ENCODE results near the gene HOXC9.

DNA sequence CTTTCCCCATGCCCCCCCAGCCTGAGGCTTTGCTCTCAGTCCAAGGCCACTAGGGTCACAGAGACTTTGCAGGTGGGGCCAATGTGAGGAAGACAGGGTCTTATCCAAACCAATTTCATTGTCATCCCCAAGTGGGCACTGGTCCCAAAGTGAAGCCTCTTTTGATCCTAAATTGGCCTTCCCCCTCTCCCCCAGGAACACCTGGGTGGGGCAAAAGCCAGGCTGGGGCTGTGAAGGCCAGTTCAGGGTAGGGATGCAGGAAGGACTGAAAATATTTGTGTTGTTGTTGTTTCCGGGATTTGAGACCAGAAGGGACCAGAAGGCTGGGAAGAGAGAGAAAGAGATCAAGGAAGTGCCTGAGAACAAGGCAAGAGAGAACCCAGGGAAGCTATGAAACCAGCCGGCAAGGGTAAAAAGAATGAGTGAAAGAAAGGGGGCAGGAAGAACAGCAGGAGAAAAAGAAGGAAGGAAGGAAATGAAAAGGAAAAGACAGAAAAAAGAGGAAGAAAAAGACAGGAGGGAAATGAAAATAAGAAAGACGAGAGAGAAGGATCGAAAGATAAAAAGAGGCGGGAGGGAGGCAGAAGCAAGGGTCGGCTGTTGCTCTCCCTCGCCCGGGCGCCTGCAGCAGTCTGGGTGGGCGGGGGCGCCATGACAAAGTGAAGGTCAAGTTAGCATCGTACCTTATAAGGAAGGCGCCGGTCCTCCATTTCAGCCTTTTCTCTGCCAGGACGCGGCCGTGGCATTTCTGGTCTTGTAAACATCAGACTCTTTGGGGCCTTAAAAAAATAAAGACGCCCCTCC is 34.5 kb upstream of the HOXC9 start:
- TF ChIP-seq, protein P1, sequence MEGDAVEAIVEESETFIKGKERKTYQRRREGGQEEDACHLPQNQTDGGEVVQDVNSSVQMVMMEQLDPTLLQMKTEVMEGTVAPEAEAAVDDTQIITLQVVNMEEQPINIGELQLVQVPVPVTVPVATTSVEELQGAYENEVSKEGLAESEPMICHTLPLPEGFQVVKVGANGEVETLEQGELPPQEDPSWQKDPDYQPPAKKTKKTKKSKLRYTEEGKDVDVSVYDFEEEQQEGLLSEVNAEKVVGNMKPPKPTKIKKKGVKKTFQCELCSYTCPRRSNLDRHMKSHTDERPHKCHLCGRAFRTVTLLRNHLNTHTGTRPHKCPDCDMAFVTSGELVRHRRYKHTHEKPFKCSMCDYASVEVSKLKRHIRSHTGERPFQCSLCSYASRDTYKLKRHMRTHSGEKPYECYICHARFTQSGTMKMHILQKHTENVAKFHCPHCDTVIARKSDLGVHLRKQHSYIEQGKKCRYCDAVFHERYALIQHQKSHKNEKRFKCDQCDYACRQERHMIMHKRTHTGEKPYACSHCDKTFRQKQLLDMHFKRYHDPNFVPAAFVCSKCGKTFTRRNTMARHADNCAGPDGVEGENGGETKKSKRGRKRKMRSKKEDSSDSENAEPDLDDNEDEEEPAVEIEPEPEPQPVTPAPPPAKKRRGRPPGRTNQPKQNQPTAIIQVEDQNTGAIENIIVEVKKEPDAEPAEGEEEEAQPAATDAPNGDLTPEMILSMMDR (IDR thresholded peaks at IDR 0.05 in 8 of 11, conservative IDR thresholded peaks at IDR 0.05 in 3 of 11): no peak
- TF ChIP-seq POLR2AphosphoS5 (IDR thresholded peaks at IDR 0.05): no peak
